ENCODE results near the gene CNTN3.

DNA sequence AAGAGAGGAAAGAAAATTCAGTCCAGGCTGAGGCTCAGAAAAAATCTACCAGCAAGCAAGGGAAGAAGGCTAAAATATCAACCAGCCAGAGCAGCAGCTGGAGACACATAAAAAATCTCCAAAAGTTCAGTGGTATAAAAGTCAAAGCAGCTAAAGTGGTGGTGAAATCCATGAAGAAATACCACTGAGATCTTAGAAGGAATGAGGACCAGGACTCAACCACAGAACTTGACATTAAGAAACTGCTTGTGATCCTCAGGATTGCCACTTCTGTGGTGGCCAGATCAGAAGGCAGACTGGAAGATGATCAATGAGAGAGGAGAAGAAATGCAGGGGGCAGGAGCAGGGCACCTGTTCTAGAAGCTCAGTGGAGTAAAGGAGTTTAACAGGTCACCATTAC, 22.5 kb downstream of the CNTN3 start:
- TF ChIP-seq, protein P1, sequence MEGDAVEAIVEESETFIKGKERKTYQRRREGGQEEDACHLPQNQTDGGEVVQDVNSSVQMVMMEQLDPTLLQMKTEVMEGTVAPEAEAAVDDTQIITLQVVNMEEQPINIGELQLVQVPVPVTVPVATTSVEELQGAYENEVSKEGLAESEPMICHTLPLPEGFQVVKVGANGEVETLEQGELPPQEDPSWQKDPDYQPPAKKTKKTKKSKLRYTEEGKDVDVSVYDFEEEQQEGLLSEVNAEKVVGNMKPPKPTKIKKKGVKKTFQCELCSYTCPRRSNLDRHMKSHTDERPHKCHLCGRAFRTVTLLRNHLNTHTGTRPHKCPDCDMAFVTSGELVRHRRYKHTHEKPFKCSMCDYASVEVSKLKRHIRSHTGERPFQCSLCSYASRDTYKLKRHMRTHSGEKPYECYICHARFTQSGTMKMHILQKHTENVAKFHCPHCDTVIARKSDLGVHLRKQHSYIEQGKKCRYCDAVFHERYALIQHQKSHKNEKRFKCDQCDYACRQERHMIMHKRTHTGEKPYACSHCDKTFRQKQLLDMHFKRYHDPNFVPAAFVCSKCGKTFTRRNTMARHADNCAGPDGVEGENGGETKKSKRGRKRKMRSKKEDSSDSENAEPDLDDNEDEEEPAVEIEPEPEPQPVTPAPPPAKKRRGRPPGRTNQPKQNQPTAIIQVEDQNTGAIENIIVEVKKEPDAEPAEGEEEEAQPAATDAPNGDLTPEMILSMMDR (tag by site-specific recombination; IDR thresholded peaks at IDR 0.05): no peak
- TF ChIP-seq GFI1B (tag by site-specific recombination; IDR thresholded peaks at IDR 0.05): no peak
